Stimulated activated CD8-positive, alpha-beta memory T cell treated with anti-CD3 and anti-CD28 coated beads, Interleukin-7, amount 100 ng/mL, for 1 hour (primary cell): ENCODE results near the gene KHK.
"Not testable (repeated sequence)": the region's sequence is repeated elsewhere in the genome, so short reads cannot be mapped to it uniquely, and the experiment has no call there.

ENCODE experiments used
- DNase-seq, 2 donors: peaks; one replicate each; pipeline ENCODE4 v3.0.0-alpha.2; 2020; ENCODE audit warnings: low read depth in 2 of 2

Gene KHK

DNA sequence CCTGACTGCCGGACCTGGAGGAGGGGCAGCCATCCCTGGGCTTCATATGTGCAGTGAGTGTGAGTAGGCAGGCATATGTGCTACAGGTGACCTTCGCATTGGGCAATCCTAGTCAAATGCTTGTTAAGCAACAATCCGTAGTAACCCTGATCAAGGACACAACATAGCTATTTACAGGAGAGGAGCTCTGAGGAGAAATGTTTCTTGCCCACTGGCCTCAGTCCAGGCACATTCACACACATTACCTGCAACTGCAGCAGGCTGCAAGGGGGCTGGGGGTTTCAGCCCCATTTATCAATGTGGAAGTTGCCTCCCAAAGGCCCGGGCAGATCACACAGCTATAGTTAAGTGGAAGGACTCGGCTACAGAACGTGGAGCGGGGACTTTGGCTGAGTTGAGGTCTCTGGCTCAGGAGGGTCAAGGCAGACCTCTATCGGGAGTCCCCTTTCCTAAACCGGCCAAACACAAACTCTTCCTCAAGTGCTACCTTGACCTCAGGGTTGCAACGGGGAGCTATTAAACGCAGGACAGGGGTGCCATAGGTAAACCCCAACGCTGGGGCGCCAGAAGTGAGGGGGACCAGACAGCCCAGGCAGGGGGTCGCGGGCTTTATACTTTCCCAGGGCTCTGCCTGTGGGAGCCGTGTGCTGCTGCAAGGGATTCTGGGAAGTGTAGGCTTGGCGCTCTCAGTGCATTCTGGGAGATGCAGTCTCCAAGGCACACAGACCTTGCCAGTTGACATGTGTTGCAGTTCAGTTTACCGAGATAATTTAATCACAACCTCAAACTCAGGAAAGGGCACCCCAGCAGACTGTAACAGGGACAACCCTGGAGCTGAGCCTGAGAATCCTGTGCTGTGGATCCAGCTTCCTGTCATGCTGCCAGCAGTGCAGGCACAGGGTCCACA lies 9.4 kb downstream of the KHK start:
- no peak for DNase-seq

DNA sequence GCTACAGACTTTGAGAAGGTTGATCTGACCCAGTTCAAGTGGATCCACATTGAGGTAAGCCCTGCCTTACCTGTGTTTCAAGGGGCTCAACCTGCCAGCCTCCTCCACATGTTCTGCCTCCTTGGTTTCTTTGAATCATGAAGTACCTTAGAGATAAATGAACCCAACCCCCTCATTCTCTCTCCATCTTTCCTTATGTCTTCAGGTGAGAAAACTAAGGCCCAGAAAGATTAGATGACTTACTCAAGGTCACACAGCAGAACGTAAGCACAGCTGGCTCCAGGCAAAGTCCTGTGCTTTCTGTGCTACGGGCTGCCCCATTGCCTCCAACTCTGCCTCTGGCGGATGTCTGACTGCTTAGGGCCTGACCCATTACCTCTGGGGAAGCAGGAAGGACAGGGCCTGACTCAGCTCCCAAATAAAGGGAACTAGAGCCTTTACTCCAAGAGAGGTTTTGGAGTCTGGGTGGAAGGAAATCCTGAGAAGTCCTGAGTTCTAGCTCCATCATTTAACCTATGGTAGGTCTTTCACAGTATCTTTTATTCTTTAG lies 10.3 kb downstream of the KHK start:
- no peak for DNase-seq

DNA sequence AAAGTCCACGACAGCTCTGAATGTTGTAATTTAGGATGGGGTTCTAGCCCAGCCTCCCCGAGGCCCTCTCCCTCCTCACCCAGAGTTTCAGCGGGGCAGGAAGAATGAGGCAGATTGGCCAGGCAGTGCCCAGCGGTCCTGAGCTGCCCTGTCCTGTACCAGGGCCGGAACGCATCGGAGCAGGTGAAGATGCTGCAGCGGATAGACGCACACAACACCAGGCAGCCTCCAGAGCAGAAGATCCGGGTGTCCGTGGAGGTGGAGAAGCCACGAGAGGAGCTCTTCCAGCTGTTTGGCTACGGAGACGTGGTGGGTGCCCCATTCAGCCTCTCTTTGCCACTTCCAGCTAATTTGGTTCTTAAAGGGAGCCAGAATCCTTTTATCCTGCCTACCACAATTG lies 10.8 kb downstream of the KHK start:
- DNase-seq = no peak

DNA sequence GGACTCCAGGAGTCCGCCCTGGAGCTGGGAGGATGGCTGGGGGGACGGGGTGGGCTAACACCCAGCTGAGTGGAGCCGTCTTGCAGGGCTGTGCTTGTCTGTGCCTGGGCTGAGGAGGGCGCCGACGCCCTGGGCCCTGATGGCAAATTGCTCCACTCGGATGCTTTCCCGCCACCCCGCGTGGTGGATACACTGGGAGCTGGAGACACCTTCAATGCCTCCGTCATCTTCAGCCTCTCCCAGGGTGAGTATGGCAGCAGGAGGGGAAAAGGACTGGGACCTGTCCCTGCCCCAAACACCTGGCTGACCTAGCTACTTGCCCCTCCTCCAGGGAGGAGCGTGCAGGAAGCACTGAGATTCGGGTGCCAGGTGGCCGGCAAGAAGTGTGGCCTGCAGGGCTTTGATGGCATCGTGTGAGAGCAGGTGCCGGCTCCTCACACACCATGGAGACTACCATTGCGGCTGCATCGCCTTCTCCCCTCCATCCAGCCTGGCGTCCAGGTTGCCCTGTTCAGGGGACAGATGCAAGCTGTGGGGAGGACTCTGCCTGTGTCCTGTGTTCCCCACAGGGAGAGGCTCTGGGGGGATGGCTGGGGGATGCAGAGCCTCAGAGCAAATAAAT lies 12.9 kb downstream of the KHK start:
- no peak for DNase-seq

DNA sequence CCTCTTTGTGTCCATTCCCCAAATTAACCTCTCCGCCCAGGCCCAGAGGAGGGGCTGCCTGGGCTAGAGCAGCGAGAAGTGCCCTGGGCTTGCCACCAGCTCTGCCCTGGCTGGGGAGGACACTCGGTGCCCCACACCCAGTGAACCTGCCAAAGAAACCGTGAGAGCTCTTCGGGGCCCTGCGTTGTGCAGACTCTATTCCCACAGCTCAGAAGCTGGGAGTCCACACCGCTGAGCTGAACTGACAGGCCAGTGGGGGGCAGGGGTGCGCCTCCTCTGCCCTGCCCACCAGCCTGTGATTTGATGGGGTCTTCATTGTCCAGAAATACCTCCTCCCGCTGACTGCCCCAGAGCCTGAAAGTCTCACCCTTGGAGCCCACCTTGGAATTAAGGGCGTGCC lies 13.5 kb downstream of the KHK start:
- no peak for DNase-seq

DNA sequence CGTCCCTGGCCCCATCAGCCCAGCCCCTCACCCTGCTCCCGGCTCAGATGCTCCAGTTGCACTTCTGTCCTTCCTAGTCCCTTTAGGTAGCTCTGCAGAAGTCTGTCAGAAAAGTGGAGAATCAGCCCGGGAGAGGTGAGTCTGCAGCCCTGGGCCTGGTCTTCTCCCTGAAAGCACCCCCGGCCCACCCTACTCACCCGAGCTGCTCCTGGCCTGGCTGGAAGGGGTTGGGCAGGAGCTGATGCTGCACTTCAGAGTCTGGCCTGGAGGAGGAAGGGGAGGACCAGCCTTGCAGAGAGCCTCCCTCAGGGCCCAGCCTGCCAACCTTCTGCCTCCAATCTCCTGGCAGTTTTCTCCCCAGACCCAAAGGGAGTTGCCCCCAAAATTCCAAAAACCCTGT lies 15.8 kb downstream of the KHK start:
- DNase-seq = no peak

DNA sequence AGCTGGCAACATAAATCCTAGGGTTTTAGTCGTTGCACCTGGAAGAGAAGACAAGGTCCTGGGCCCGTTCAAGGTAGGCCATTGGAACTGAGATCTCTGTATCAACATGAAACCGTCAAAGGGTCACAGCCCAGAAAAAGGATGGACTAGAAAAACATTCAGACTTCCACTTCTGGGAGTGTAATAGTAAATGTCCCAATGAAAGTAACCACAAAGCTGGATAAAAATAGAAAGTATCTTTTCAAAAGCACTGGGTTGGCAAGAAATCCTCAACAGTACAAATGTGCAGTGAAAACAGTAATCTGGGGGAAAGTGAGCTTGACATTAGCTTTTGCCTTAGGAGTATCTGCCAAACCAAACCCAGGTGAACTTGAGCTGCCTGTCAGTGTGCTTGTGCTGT lies 19.4 kb downstream of the KHK start:
- DNase-seq = no peak

DNA sequence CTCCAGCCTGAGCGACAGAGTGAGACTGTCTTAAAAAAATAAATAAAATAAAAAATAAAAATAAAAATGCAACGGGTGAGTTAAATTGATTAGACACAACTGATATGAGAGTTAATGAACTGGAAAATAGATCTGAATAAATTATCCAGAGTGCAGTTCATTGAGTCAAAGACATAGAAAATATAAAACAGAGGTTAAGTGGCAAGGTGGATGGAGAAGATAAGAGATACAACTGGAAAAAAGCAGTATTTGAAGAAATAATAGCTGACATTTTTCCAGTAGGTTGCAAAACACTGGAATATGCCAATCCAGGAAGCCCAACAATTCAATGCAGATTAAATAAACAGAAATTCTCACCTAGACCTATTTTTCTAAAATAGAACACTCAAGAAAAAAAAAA lies 21.6 kb downstream of the KHK start:
- DNase-seq = no peak

DNA sequence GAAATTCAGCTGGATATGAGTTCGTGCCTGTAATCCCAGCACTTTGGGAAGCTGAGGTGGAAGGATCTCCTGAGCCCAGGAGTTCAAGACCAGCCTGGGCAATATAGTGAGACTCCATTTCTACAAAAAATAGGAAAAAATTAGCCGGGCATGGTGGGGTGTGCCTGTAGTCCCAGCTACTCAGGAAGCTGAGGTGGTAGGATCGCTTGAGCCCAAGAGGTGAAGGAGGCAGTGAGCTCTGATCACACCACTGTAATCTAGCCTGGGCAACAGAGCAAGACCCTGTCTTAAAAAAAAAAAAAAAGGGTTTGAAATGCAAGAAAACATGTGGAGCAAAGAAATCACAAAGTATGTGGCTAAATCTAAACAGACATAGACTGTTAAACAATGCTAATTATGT lies 22.5 kb downstream of the KHK start:
- DNase-seq = no peak

DNA sequence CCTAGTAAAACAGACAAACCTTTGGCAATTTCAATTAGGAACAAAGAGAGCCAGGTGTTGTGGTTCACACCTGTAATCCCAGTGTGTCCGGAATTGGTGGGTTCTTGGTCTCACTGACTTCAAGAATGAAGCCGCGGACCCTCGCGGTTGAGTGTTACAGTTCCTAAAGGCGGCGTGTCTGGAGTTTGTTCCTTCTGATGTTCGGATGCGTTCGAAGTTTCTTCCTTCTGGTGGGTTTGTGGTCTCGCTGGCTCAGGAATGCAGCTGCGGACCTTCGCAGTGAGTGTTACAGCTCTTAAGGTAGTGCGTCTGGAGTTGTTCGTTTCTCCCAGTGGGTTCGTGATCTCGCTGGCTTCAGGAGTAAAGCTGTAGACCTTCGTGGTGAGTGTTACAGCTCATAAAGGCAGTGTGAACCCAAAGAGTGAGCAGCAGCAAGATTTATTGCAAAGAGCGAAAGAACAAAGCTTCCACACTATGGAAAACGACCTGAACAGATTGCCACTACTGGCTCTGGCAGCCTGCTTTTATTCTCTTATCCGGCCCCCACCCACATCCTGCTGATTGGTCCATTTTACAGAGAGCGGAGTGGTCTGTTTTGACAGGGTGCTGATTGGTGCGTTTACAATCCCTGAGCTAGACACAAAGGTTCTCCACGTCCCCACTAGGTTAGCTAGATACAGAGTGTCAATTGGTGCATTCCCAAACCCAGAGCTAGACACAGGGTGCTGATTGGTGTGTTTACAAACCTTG lies 24.2 kb downstream of the KHK start:
- not testable (repeated sequence) for DNase-seq

DNA sequence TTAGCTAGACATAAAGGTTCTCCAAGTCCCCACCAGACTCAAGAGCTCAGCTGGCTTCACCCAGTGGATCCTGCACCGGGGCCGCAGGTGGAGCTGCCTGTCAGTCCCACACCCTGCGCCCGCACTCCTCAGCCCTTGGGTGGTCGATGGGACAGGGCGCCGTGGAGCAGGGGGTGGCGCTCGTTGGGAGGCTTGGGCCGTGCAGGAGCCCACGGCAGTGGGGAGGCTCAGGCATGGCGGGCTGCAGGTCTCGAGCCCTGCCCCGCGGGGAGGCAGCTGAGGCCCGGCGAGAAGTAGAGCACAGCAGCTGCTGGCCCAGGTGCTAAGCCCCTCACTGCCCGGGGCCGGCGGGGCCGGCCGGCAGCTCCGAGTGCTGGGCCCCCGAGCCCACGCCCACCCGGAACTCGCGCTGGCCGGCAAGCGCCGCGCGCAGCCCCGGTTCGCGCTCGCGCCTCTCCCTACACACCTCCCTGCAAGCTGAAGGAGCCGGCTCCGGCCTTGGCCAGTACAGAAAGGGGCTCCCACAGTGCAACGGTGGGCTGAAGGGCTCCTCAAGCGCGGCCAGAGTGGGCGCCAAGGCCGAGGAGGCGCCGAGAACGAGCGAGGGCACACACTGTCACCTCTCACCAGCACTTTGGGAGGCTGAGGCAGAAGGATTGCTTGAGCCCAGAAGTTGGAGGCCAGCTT lies 25.0 kb downstream of the KHK start:
- DNase-seq = not testable (repeated sequence)

DNA sequence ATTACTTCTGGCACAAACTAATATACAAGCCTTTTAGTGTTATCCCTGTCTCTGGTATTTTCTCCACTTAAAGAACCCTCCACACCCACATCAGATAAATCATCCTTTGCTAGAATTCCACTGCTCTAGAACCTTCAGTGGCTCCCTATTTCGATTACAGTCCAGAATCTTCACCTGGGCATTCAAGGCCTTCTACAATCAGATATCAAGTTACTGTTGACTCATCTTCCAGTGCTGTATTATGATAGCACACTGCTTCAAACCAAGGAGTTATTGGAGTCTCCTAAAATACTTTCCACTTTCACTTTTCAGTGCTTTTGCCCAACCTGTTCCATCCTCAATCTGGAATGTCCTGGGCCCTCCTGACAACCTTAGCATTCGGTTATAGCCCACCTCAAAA lies 28.9 kb downstream of the KHK start:
- DNase-seq = no peak

DNA sequence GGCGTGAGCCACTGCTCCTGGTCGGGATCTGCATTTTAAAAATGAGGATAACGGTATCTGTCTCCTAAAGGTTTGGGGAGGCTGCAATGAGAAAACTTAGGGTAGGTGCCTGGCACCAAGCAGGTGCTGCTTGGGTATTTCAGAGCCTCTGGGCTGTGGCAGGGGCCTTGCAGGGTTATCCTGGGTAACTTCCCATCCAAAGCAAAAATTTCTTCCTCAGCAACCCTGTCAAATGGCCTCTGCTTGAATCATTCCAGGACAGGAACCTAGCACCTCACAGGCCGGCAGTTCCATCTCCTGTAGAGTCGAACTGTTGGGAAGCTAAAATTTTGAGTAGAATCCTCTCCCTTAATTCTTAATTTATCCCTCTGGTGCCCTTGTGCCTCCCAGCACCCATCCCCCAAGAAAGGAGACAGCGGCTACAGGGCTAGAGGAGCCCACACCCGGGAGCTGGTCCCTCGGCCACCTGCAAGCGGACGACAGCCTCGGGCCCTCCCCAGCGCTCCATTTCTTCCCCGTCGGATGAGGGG lies 31.5 kb downstream of the KHK start:
- no peak for DNase-seq

DNA sequence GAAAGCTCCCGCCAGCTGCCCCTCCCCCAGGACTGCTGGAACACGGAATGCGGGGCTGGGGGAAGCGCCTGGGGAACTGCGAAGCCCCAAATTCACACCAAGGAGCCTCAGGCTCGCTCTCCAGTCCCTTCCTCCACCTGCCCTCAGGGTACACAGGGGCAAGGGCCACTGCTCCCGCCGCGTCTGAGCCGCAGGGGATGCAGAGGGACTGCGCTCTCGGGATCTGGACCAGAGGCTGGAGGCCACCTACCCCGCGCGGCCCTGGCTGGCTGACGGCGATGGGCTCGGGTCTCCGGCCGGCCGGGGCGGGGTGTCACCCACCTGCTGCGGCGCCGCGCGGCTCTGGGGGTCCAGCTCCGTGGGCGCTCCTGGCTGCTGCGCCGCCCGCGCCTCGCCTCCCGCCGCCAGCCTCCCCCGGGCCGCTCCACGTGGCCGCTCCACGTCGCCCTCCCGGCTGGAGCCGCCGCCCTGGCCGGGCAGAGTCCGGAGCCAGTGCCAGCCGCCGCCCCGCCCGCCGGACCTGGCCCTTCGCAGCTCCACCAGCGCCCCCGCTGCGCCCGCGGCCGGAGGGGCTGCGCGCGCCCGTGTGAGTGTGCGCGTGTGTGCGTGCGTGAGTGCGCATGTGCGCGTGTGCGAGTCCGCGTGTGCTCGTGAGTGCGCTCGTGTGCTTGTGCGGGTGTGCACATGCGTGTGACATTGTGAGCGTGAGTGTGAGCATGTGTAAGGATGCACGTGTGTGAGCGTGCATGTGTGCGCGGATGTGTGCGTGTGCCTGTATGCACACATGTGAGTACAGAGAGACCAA lies 32.2 kb downstream of the KHK start, which contains the start of gene CGREF1:
Gene CGREF1 (minus strand): TSS at position 604 of the 805 bp plus-strand sequence. CDS start 14,762 bp downstream, outside the sequence.
- no peak for DNase-seq

DNA sequence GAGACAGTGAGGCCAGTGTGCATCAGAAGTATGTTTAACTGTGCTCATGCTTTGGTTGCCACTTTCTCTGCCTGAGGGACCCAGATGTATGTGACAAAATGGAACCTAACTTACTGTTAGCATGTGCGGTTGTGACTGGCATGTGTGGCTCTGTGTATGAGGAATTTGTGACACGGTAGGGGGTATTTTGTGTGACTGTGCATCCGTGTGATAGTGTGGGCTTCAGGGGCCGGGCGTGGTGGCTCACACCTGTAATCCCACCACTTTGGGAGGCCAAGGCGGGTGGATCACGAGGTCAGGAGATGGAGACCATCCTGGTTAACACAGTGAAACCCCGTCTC lies 32.7 kb downstream of the KHK start:
- DNase-seq = not testable (repeated sequence)

DNA sequence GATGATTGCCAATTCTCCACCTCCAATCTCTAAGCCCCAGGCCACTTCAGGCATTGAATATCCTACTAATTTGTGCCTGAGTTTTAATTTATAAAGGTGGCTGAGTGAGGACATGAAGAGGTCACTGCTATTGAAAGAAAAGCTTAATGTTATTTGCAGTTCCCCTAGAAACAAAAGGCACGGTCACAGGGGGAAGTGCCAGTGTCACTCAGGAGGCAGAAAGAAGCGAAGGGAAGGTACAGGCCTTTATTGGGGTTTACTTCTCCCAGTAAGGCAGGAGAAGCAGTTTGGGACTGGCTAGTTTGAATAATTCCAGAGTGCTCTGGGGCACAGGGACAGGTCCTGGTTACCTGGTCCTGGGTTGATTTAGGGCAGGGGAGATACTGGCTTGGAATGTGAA lies 35.3 kb downstream of the KHK start:
- DNase-seq = no peak

DNA sequence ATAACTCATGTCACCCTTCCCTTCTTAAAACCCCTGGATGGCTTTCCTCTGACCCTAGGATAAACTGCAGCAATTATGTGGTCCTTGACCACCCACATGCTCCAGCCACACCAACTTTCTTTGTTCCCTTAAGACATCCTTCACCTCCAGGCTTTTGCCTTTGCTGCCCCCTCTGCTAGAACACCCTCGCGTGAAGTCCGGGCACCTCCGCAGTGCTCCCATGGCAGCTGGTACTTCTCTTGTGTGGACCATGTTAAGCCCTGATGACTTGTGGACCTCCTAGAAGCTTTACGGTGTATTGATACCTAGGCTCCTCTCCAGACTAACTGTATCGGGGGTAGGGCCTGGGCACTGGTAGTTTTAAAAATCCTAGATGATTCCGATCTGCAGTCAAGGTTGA lies 36.2 kb downstream of the KHK start:
- no peak for DNase-seq

DNA sequence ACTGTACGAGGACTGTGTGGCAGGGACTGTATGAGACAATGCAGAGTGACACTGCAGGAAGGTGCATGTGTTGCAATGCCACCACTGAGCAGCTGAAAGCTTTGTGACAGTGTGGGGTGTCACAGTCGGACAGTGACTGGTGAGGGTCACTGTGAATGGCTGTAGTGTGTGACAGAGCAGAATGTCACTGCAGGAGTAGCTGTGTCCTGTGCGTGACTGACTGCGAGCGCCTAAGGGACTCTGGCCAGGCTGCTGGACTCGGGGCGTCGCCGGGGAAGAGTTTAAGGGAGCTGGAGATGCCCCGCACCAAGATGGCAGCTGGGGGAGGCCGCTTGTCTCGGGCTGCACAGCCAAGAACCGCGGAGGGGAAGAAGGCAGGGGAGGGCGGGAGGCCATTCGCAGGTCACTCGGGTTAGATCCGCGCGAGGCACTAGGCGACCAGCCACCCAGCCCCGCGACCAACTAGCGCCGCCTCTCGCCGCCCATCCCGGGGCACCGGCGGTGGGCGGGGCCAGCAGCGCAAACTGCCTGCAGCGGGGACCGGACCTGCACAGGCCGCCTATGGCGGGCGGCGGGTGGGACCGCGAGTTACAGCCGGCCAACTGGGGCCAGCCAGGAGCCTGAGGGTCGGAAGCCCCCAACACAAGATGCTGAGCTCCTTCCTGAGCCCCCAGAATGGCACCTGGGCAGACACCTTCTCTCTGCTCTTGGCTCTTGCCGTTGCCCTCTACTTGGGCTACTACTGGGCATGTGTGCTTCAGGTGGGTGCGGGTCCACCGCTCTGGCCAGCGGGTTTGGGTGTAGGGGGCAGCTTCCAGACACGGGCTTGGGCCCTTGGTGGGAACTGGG lies 37.0 kb downstream of the KHK start, which contains the start of gene ABHD1:
Gene ABHD1 (plus strand): TSS at position 514 of the 849 bp plus-strand sequence. CDS start 134 bp downstream, at position 648.
- DNase-seq = peak; percentile 30 to 41

DNA sequence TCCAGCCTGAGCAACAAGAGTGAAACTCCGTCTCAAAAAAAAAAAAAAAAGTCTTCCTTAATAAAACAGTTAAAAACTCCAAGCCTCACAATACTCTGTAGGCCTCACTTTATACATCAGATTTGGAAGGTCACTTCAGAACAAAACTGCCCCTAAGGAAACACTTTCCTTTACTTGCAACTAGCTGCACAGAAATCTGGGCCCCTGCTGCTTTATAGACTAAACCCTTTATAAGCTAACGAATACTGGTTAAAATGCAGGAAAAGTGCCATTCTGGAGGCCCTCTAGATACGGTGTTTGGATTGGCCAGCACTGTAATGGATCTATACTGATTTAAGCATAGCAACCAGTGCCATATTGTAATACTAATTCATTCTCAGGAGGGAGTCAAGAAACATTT lies 38.5 kb downstream of the KHK start:
- DNase-seq = no peak
